PC-9 (cell line): ENCODE measurements around the gene MTHFD1L.

ENCODE experiments used
- EZH2 ChIP-seq: fragments of 200-600 bp; sonication (generic); IDR thresholded peaks from 2 replicates; pipeline ENCODE4 v1.8.0; 2017; ENCODE audit warnings: antibody characterized with exemption, low read depth
- TF ChIP-seq, protein P1 (sequence below): fragments of 200-600 bp; sonication (generic); conservative IDR thresholded peaks from 2 replicates; pipeline ENCODE4 v1.6.1; 2017; ENCODE audit warnings: mixed run types, antibody characterized with exemption, mild to moderate bottlenecking, moderate library complexity

DNA sequence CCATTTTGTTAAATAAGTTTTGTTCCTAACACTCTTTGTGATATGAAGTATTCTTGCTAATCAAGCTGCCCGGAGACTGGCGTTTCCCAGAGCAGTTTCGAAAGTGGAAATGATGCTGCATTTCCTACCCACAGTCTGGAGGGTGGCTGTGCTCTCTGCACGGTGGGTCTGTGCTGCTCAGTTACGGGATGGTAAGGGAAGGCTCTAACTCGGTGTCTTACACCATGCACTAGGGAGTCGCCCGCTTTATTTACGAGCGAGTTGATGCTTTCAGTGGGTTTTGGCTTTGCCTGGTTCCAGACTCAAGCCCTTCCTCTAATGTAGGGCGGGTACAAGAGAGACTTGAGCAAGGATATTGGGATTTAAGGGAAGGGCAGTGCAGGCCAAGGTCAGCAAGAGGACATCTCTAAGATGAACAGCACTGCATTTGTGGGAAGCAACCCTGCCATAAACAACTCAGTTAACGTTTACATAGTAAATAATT lies 194.2 kb downstream of the MTHFD1L start:
- TF ChIP-seq, protein P1, sequence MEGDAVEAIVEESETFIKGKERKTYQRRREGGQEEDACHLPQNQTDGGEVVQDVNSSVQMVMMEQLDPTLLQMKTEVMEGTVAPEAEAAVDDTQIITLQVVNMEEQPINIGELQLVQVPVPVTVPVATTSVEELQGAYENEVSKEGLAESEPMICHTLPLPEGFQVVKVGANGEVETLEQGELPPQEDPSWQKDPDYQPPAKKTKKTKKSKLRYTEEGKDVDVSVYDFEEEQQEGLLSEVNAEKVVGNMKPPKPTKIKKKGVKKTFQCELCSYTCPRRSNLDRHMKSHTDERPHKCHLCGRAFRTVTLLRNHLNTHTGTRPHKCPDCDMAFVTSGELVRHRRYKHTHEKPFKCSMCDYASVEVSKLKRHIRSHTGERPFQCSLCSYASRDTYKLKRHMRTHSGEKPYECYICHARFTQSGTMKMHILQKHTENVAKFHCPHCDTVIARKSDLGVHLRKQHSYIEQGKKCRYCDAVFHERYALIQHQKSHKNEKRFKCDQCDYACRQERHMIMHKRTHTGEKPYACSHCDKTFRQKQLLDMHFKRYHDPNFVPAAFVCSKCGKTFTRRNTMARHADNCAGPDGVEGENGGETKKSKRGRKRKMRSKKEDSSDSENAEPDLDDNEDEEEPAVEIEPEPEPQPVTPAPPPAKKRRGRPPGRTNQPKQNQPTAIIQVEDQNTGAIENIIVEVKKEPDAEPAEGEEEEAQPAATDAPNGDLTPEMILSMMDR: no peak
- no peak for TF ChIP-seq EZH2
